ENCODE data around the gene FTHL17.

FTHL17 gene

GRCh38 chrX:31098079-31098478, 26.2 kb upstream of the FTHL17 start:
- no peak for DNase-seq (ENCODE audit: insufficient read length, low spot score)
- no peak for FAIRE-seq
- TF ChIP-seq, protein P1, sequence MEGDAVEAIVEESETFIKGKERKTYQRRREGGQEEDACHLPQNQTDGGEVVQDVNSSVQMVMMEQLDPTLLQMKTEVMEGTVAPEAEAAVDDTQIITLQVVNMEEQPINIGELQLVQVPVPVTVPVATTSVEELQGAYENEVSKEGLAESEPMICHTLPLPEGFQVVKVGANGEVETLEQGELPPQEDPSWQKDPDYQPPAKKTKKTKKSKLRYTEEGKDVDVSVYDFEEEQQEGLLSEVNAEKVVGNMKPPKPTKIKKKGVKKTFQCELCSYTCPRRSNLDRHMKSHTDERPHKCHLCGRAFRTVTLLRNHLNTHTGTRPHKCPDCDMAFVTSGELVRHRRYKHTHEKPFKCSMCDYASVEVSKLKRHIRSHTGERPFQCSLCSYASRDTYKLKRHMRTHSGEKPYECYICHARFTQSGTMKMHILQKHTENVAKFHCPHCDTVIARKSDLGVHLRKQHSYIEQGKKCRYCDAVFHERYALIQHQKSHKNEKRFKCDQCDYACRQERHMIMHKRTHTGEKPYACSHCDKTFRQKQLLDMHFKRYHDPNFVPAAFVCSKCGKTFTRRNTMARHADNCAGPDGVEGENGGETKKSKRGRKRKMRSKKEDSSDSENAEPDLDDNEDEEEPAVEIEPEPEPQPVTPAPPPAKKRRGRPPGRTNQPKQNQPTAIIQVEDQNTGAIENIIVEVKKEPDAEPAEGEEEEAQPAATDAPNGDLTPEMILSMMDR (IDR thresholded peaks at IDR 0.05; ENCODE audit: insufficient read depth, missing control alignments), result no peak

GRCh38 chrX:31093639-31093975, 21.8 kb upstream of the FTHL17 start:
- TF ChIP-seq, protein P1 (IDR thresholded peaks at IDR 0.05; ENCODE audit: insufficient read depth, missing control alignments), result no peak
- no peak for DNase-seq (ENCODE audit: insufficient read length, low spot score)
- FAIRE-seq, result no peak

DNA sequence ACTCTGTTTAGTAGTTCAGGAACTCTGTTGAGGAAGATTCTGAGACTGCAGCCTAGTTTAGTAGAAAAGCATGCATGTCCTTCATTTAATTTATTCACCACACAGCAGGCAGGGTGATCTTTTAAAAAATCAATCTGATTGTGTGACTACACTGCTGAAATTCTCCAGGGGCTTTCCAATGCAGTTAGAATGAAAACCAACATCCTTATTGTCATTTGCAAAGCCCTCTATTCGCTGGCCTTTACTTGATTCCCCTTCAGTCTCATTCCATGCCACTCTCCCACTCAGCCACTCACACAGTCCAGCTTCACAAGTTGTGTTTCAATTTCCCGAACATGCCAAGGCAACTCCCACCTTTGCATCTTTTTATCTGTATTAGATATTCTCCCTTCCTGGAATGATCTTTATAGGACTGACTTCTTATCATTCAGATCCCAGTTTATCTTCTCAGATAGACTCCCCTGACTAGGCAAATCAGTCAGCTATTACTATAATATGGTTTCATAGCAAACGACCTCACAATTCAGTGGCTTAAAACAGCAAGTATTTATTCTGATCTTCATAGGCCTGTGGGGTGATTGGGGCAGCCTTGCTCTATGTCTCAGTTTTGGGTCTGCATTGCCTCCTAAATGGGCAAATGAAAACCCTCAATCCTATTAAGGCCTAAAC, 21.3 kb upstream of the FTHL17 start:
- DNase-seq (ENCODE audit: insufficient read length, low spot score) (no peak), FAIRE-seq (no peak)
- TF ChIP-seq, protein P1 (IDR thresholded peaks at IDR 0.05; ENCODE audit: insufficient read depth, missing control alignments), result no peak

- TF ChIP-seq, protein P1 (IDR thresholded peaks at IDR 0.05; ENCODE audit: insufficient read depth, missing control alignments), result no peak
- FAIRE-seq (no peak), DNase-seq (ENCODE audit: insufficient read length, low spot score) (no peak)
Observed at GRCh38 chrX:31092476-31092875, 20.6 kb upstream of the FTHL17 start.

DNA sequence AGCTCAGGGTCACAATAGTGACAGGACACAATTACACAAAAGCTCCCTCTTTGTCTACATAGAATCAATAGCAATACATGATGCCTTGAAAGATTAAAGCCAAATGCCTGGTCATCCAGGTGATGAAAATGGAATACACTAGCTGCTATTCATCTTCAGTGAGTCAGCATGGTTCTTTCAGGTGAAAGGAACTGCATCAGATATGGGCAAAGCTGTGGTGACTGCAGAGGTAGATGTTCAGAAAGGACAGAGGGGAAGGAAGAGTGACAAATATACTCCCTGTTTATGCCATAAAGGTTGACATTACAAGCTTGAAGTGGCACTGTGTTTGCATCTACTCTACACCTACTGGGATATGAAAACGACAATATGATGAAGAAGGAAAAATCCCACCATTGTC, 20.0 kb upstream of the FTHL17 start:
- TF ChIP-seq, protein P1 (IDR thresholded peaks at IDR 0.05; ENCODE audit: insufficient read depth, missing control alignments), result no peak
- FAIRE-seq, result no peak
- no peak for DNase-seq (ENCODE audit: insufficient read length, low spot score)

DNA sequence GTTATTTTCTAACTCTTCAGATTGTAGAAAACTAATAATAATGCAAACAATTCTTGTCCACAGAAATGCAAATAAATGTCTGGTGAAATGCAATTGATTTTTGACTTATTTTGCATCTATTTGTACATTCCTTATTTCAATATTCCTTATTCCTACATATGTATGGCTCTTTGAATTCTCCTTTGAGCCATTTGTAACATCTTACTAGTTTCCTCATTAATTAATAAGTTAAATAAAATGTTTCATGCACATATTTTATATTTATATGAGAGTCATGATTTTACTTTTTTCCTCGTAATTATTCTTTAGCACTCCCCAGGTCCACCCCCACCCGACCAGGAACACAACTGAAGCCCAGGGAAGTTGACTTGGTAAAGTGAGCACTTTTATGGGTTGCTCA, 2.7 kb upstream of the FTHL17 start:
- no peak for DNase-seq (ENCODE audit: insufficient read length, low spot score)
- FAIRE-seq, result no peak
- TF ChIP-seq, protein P1 (IDR thresholded peaks at IDR 0.05; ENCODE audit: insufficient read depth, missing control alignments), result no peak

DNA sequence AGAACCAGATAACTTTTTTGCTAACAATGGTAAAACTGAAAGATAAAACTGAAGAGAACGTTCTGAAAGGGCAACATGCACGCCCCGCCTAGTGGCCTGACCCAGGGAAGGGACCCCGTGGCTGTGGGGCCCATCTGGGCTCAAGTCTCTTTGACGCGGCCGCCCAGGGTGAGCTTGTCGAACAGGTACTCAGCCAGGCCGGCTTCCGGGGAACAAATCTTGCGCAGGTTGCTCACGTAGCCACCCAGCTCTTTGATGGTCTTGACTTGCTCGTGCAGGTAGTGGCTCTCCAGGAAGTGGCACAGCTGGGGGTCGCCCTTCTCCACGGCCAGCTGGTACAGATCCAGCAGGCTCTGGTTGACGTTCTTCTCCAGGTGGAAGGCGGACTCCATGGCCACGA, 579 bp downstream of the FTHL17 start:
- FAIRE-seq (no peak), DNase-seq (ENCODE audit: insufficient read length, low spot score) (no peak)
- TF ChIP-seq, protein P1 (IDR thresholded peaks at IDR 0.05; ENCODE audit: insufficient read depth, missing control alignments), result no peak

All from D721Med (cell line).